Activated naive CD8-positive, alpha-beta T cell treated with anti-CD3 and anti-CD28 coated beads, Interleukin-2, amount 50 U/mL, for 24 hours (primary cell): ENCODE data around the gene RPS5.
"Not testable (repeated sequence)": the region's sequence is repeated elsewhere in the genome, so short reads cannot be mapped to it uniquely, and the experiment has no call there.

Source experiments
- ATAC-seq: fragments of 150-1000 bp; cut with Tn5 transposase; one replicate; pipeline ENCODE4 v1.10.0; 2021
- DNase-seq: peaks from one replicate; pipeline ENCODE4 v3.0.0; 2021
- H3K27ac Mint-ChIP-seq: one replicate; pipeline ENCODE4 v1.8.0; 2021; ENCODE audit warnings: mild to moderate bottlenecking, mixed read lengths
- H3K27me3 Mint-ChIP-seq: one replicate; pipeline ENCODE4 v1.8.0; 2021; ENCODE audit warnings: mixed read lengths
- H3K36me3 Mint-ChIP-seq: one replicate; pipeline ENCODE4 v1.8.0; 2021; ENCODE audit warnings: low read depth, mixed read lengths
- H3K4me1 Mint-ChIP-seq: one replicate; pipeline ENCODE4 v1.8.0; 2021; ENCODE audit warnings: mixed read lengths
- H3K4me3 Mint-ChIP-seq: one replicate; pipeline ENCODE4 v1.8.0; 2021; ENCODE audit warnings: mild to moderate bottlenecking, moderate library complexity, mixed read lengths
- H3K9me3 Mint-ChIP-seq: one replicate; pipeline ENCODE4 v1.8.0; 2021; ENCODE audit warnings: mixed read lengths

Gene RPS5

DNA sequence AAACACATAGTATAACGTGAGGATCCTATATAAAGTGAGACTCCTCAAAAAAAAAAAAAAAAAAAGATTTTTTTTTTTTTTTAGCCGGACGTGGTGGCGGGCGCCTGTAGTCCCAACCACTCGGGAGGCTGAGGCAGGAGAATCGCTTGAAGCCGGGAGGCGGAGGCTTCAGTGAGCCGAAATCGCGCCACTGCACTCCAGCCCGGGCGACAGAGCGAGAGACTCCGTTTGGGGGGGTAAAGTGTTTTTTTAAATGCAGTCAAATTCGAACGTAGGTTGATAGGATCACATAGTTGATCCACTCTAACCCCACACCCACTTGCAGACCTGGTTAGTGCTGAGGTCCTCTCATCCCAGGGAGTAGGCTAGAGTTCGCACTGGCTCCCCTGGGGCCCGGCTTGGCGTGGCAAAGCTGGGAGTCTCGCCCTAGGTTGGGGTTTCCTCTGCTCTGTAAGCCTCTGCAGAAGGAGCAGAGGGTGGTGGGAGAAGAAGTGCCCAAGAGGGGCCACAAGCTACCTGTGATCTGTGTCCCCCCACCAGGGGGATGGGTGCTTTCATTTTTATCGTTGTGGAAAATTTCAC, 14.9 kb downstream of the RPS5 start:
- ATAC-seq: no peak
- no peak overlapping the region for H3K27ac Mint-ChIP-seq
- DNase-seq: no peak

GRCh38 chr19:58403920-58404478, 16.9 kb downstream of the RPS5 start:
- H3K4me3 Mint-ChIP-seq, ATAC-seq, H3K27me3 Mint-ChIP-seq, DNase-seq, H3K36me3 Mint-ChIP-seq, H3K9me3 Mint-ChIP-seq, H3K27ac Mint-ChIP-seq: not testable (repeated sequence)
- peaks cover 36% of the 10 kb centered on the region for H3K4me1 Mint-ChIP-seq

More for the DNA sequence above, 14.9 kb downstream of the RPS5 start:
- peak overlapping the region; percentile 87 for H3K4me3 Mint-ChIP-seq
- peaks cover 3% of the 10 kb centered on the region for H3K36me3 Mint-ChIP-seq
- peaks cover 25% of the 10 kb centered on the region for H3K4me1 Mint-ChIP-seq
- H3K27me3 Mint-ChIP-seq: peaks cover 9% of the 10 kb centered on the region
- H3K9me3 Mint-ChIP-seq: no peaks in the 10 kb centered on the region

DNA sequence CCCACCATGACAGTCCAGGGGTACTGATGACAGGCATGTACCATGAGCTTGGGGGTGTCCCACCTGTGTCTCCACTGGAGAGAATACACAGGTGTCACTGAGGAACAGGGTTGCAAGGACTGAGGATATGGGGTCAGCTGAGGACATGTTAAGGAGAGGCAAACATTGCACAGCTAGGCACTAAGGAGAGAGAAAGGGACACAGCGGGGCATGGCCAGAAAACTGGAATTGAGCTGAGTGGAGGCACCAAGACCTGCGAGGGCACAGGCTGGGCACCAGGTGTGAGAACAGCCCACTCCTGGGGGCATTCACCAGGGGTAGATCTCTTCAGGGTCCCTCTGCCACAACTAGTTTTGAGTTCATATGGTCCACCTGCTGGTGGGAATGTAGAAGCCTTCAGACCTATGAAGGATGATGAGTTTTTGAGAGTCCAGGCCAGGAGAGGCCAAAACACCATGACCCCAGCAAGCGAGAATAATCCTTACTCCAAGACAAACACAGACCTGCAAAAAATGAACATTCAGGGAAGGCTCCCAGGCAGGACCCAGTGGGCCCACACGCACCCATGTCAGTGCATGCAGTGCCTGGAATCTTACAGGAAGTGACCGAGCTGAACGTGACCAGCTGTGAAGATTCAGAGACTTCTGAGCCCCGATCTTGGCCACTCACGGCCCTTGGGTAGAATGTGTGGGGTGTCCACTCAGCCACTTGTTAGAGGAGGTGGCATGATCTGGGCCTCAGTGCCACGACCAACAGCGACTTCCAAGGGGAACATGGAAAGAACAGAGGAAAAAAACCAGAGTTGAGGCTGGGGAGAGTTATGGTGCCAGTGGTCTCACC, 20.0 kb downstream of the RPS5 start:
- peak overlapping the region; percentile 94 for H3K27ac Mint-ChIP-seq
- peaks cover 38% of the 10 kb centered on the region for H3K4me1 Mint-ChIP-seq
- ATAC-seq (no peak), DNase-seq (no peak)
- peak overlapping the region; percentile 91 for H3K4me3 Mint-ChIP-seq
- no peaks in the 10 kb centered on the region for H3K27me3 Mint-ChIP-seq
- H3K36me3 Mint-ChIP-seq: peaks cover 4% of the 10 kb centered on the region
- no peaks in the 10 kb centered on the region for H3K9me3 Mint-ChIP-seq

DNA sequence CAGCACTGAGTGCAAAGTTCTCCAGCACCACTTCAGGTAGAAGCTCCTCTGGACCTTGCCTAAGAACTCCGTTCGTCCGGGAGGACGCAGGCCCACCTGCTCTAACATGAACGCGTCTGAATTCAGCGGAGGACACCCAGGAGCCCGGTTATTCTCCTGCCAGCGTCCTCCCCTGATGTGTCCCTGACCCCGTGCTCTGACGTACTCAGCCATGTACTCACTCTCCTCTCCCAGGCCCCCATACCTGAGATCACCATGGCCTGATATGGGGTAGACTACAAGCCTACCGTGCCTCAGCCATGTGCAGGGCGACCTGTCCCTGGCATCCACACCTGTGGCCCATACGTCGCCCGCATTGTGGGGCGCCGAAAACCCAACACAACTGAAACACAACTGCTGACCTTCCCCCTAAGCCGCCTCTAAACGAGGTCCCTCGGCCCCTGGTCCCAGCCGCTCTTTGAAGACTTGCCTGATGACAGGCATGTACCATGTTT, 20.6 kb downstream of the RPS5 start:
- ATAC-seq (peak; percentile 33), DNase-seq (no peak)
- H3K36me3 Mint-ChIP-seq: peaks cover 8% of the 10 kb centered on the region
- peak overlapping the region; percentile 94 for H3K27ac Mint-ChIP-seq
- H3K9me3 Mint-ChIP-seq: no peaks in the 10 kb centered on the region
- H3K27me3 Mint-ChIP-seq: no peaks in the 10 kb centered on the region
- peak overlapping the region; percentile 91 for H3K4me3 Mint-ChIP-seq
- H3K4me1 Mint-ChIP-seq: peaks cover 38% of the 10 kb centered on the region

GRCh38 chr19:58408152-58409009, 21.3 kb downstream of the RPS5 start, which contains the start of gene ZNF584:
TSS of gene ZNF584 (plus strand) at chr19:58408649. CDS start at chr19:58409148, 499 bp downstream.
- no peaks in the 10 kb centered on the region for H3K9me3 Mint-ChIP-seq
- peaks cover 34% of the 10 kb centered on the region for H3K4me1 Mint-ChIP-seq

GRCh38 chr19:58409010-58409790, 22.1 kb downstream of the RPS5 start:
- DNase-seq (peak; percentile 51), ATAC-seq (peak; percentile 42)
- H3K4me3 Mint-ChIP-seq: peak overlapping the region; percentile 91
- no peaks in the 10 kb centered on the region for H3K27me3 Mint-ChIP-seq
- H3K4me1 Mint-ChIP-seq: peaks cover 30% of the 10 kb centered on the region
- peak overlapping the region; percentile 94 for H3K27ac Mint-ChIP-seq
- H3K36me3 Mint-ChIP-seq: peaks cover 14% of the 10 kb centered on the region
- H3K9me3 Mint-ChIP-seq: no peaks in the 10 kb centered on the region

More at GRCh38 chr19:58408152-58409009, 21.3 kb downstream of the RPS5 start, which contains the start of gene ZNF584:
- DNase-seq (peak; percentile 95), ATAC-seq (peak; percentile 96)
- H3K4me3 Mint-ChIP-seq: peak within 1 kb of the TSS; percentile 91
- H3K27ac Mint-ChIP-seq: peak within 1 kb of the TSS; percentile 94
- peaks cover 11% of the 10 kb centered on the region for H3K36me3 Mint-ChIP-seq
- H3K27me3 Mint-ChIP-seq: no peaks in the 10 kb centered on the region

DNA sequence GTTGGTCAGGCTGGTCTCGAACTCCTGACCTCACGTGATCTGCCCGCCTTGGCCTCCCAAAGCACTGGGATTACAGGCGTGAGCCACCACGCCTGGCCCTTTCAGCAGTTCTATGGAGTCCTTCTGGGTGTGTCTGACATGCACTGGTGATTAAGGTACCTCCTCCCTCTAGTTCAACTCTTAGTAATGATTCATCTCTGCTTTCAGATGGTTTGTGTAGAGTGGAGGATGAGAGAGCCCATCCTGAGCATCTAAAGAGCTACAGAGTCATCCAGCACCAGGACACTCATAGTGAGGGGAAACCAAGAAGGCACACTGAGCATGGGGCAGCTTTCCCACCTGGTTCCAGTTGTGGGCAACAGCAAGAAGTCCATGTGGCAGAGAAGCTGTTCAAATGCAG, 29.5 kb downstream of the RPS5 start:
- Mint-ChIP-seq H3K27me3 (no peaks in the 10 kb centered on the region), H3K4me3 (no peak overlapping the region), H3K36me3 (peaks cover 55% of the 10 kb centered on the region), H3K9me3 (peaks cover 4% of the 10 kb centered on the region), H3K4me1 (no peaks in the 10 kb centered on the region), H3K27ac (no peak overlapping the region)
- ATAC-seq: no peak
- no peak for DNase-seq

DNA sequence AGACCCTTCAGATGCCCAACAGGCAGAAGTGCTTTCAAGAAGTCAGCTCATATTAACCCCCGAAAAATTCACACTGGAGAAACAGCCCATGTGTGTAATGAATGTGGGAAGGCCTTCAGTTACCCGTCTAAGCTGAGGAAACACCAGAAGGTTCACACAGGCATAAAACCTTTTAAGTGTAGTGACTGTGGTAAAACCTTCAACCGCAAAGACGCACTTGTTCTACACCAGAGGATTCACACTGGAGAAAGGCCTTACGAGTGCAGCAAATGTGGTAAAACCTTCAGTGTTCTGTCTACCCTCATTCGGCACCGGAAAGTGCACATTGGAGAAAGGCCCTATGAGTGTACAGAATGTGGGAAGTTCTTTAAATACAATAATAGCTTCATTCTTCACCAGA, 30.0 kb downstream of the RPS5 start:
- H3K4me1 Mint-ChIP-seq: no peaks in the 10 kb centered on the region

DNA sequence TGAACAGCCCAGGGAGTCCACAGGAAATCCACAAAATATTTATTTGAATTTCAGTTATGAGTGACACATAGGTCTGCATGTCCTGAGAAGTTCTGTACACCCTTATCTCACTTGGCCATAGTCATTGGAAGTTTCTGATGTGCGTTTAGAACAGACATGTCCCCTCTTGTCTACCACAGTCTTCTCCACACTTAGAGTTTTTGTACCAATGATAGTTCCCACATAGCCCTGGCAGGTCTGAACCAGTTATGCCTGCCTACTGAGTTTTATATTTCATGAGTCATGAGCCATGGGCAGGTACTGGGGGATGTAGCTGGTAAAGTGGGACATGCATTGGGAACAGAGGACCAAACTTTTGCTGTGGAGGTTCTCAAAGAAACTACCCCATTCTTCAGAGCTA, 41.5 kb downstream of the RPS5 start:
- ATAC-seq (no peak), DNase-seq (no peak)
- Mint-ChIP-seq H3K4me3 (no peak overlapping the region), H3K36me3 (peaks cover 49% of the 10 kb centered on the region), H3K27ac (no peak overlapping the region), H3K9me3 (peaks cover 45% of the 10 kb centered on the region), H3K4me1 (no peaks in the 10 kb centered on the region), H3K27me3 (no peaks in the 10 kb centered on the region)

More for the DNA sequence above, 30.0 kb downstream of the RPS5 start:
- H3K4me3 Mint-ChIP-seq: no peak overlapping the region
- no peaks in the 10 kb centered on the region for H3K27me3 Mint-ChIP-seq
- ATAC-seq (no peak), DNase-seq (no peak)
- H3K9me3 Mint-ChIP-seq: peaks cover 4% of the 10 kb centered on the region
- H3K36me3 Mint-ChIP-seq: peaks cover 57% of the 10 kb centered on the region
- no peak overlapping the region for H3K27ac Mint-ChIP-seq

GRCh38 chr19:58429745-58430144, 42.7 kb downstream of the RPS5 start:
- H3K9me3 Mint-ChIP-seq: peaks cover 52% of the 10 kb centered on the region
- no peaks in the 10 kb centered on the region for H3K27me3 Mint-ChIP-seq
- H3K27ac Mint-ChIP-seq: no peak overlapping the region
- DNase-seq: no peak
- no peaks in the 10 kb centered on the region for H3K4me1 Mint-ChIP-seq
- peaks cover 59% of the 10 kb centered on the region for H3K36me3 Mint-ChIP-seq
- no peak overlapping the region for H3K4me3 Mint-ChIP-seq
- ATAC-seq: no peak

DNA sequence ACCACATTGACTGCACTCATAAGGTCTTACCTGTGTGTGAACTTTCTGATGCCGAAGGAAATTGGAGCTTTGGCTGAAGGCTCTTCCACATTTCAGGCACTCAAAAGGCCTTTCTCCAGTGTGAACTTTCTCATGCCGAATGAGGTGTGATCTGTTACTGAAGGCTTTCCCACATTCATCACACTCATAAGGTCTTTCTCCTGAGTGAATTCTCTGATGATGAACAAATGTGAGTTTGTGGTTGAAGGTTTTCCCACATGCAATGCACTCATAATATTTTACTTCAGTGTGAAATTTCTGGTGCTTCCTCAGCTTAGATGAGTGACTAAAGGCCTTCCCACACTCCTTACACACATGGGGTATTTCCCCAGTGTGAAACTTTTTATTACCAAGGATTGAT, 47.1 kb downstream of the RPS5 start:
- ATAC-seq: no peak
- Mint-ChIP-seq H3K27ac (no peak overlapping the region), H3K36me3 (peaks cover 93% of the 10 kb centered on the region), H3K4me3 (no peak overlapping the region), H3K27me3 (no peaks in the 10 kb centered on the region), H3K9me3 (peaks cover 73% of the 10 kb centered on the region), H3K4me1 (peaks cover 7% of the 10 kb centered on the region)
- DNase-seq: no peak

- Mint-ChIP-seq H3K27ac (peak within 1 kb of the TSS; percentile 94), H3K36me3 (peaks cover 54% of the 10 kb centered on the region), H3K9me3 (peaks cover 48% of the 10 kb centered on the region), H3K27me3 (no peaks in the 10 kb centered on the region), H3K4me3 (peak within 1 kb of the TSS; percentile 91), H3K4me1 (peaks cover 24% of the 10 kb centered on the region)
- DNase-seq: peak; percentile 92
- ATAC-seq: peak; percentile 99
Observed at GRCh38 chr19:58439576-58440554, 52.8 kb downstream of the RPS5 start, which contains the start of gene ZNF132. TSS of gene ZNF132 (minus strand) at chr19:58440153. CDS start at chr19:58439821, 332 bp downstream.
